ENCODE measurements around the gene RFTN1. TPM values are rescaled to one million over a fixed set of nuclear protein-coding genes. Genes with fewer than 3 reads are reported as not detected.

The RFTN1 gene
- total RNA-seq = 73.0 and 74.7 TPM in 2 replicates

DNA sequence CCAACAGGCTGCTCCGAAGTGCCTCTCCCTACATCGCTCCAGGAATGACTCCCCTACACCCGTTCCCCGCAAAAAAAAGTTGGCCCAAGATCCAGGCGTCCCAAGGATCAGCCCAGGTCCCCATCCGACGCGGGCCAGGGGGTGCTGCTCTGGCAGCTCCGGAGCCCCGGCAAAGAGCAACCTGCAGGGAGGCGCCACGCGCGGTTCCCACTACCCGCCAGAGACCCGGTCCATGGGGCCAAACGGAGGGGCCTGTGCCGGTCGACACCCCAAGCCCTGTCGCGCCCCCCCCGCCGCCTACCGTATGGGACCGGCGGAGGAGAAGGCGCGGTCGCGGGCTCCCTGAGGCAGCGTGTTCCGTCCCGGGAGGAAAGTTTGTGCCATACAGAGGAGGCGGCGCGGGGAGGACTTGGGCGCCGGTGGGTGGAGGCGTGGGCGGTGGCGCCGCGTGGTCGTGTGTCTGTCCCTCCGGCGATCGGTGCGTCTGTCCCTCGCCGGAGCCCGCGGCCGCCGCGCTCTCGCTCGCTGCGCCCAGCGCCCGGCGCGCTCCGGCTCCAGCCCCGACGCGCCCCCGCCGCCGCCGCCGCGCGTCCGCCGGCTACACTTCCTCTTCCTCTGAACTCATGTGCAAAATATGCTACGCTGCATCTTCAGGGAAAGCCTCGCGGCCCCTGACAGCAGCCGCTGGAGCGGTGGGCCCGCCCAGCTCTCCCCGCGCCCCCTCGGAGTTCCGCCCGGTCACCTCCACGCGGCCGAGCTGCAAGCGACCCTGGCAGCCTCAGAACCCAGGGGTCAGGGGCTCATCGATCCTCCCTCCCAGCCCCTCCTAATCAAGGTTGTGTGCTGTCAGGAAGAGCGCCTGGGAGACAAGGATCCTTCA, at the start of gene RFTN1:
Gene RFTN1 (minus strand): TSS at position 559 of the 880 bp plus-strand sequence. CDS start 19,830 bp downstream, outside the sequence.
- DNase-seq (ENCODE audit: low read depth) = peak; percentile 69
- TF ChIP-seq, protein P1, sequence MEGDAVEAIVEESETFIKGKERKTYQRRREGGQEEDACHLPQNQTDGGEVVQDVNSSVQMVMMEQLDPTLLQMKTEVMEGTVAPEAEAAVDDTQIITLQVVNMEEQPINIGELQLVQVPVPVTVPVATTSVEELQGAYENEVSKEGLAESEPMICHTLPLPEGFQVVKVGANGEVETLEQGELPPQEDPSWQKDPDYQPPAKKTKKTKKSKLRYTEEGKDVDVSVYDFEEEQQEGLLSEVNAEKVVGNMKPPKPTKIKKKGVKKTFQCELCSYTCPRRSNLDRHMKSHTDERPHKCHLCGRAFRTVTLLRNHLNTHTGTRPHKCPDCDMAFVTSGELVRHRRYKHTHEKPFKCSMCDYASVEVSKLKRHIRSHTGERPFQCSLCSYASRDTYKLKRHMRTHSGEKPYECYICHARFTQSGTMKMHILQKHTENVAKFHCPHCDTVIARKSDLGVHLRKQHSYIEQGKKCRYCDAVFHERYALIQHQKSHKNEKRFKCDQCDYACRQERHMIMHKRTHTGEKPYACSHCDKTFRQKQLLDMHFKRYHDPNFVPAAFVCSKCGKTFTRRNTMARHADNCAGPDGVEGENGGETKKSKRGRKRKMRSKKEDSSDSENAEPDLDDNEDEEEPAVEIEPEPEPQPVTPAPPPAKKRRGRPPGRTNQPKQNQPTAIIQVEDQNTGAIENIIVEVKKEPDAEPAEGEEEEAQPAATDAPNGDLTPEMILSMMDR (IDR thresholded peaks at IDR 0.05; ENCODE audit: insufficient read depth, low read depth, low read length) = no peak
- H3K4me3 ChIP-seq (ENCODE audit: low read depth, low read length) = peak within 1 kb of the TSS; percentile 97

- TF ChIP-seq, protein P1 (IDR thresholded peaks at IDR 0.05; ENCODE audit: insufficient read depth, low read depth, low read length) = no peak
- no peak for DNase-seq (ENCODE audit: low read depth)
- no peak overlapping the region for H3K4me3 ChIP-seq (ENCODE audit: low read depth, low read length)
Measured at GRCh38 chr3:16559653-16560365, 46.3 kb upstream of the RFTN1 start.

DNA sequence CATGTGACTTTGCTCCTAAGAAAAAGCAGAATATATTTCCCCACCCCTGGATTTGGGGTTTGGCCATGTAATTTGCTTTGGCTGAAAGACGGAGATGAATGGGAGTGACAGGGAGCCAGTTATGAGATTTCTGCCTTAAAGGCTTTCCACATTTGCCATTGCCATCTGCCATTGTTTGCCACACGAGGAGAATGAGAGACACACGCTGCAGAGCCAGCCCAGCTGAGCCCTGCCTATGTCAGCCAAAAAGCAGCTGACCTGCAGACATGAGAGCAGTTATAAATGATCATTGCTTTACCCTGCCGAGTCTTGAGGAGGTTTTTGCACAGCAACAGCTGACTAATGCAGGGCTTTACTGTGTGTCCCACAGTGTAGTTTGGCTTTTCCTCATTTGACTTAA, 40.6 kb upstream of the RFTN1 start:
- DNase-seq (ENCODE audit: low read depth) = no peak
- TF ChIP-seq, protein P1 (IDR thresholded peaks at IDR 0.05; ENCODE audit: insufficient read depth, low read depth, low read length) = no peak
- no peak overlapping the region for H3K4me3 ChIP-seq (ENCODE audit: low read depth, low read length)

GRCh38 chr3:16552757-16553156, 39.3 kb upstream of the RFTN1 start:
- TF ChIP-seq, protein P1 (IDR thresholded peaks at IDR 0.05; ENCODE audit: insufficient read depth, low read depth, low read length) = no peak
- no peak for DNase-seq (ENCODE audit: low read depth)
- no peak overlapping the region for H3K4me3 ChIP-seq (ENCODE audit: low read depth, low read length)

DNA sequence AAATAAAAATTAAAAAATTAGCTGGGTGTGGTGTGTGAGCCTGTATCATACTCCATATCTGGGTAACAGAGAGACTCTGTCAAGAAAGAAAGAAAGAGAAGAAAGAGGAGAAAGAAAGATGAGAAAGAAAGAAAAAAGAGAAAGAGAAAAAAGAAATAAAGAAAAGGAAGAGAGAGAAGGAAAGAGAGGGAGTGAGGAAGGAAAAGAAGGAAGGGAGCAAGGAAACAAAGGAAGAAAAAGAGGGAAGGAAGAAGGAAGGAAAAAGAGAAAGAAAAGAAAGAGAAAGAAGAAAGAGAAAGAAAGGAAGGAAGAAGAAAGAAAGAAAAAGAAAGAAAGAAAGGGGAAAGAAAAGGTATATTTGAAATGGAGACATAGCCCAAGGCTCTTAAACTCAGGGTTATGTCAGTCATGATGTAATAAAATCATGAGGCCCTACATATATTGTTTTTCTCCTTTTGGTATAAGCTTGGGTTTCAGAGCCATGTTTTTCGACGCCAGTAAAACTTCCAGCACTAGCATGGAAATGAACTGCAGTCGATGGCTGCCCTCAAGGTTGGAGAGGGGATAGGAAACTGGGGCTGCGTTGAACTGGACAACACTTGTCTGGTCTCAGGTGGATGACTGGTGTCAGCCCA, 38.0 kb upstream of the RFTN1 start:
- no peak overlapping the region for H3K4me3 ChIP-seq (ENCODE audit: low read depth, low read length)
- no peak for DNase-seq (ENCODE audit: low read depth)
- TF ChIP-seq, protein P1 (IDR thresholded peaks at IDR 0.05; ENCODE audit: insufficient read depth, low read depth, low read length) = no peak

DNA sequence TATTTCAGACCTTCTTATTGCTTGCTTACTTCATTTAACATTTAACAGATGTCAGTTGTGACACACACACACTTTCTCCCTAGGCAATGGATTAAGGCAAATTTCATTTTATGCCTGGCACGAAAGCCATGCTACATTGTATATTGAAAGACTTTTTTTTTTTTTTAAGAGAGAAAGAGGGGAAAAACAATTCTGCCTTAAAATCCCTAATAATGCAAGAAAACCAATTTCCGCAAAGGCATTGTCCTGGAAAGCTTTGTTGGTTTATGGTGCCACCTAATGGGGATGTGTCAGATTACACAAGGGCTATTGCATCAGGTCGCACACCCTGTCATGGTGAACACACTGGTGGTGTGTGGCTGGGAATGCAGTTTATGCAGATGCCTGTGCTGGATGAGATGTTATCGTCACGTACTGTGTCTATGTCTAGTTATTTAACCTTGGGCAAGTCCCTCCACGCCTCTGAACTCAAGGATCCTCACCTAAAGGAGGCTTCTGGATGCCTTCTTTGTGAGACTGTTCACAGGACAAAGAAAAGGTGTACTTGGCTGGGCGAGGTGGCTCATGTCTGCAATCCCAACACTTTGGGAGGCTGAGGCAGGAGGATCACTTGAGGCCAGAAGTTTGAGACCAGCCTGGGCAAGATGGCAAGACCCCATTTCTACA, 37.3 kb upstream of the RFTN1 start:
- TF ChIP-seq, protein P1 (IDR thresholded peaks at IDR 0.05; ENCODE audit: insufficient read depth, low read depth, low read length) = peak; percentile 88
- peak; percentile 90 for DNase-seq (ENCODE audit: low read depth)
- H3K4me3 ChIP-seq (ENCODE audit: low read depth, low read length) = no peak overlapping the region
